BLaER1 treated with 17β-estradiol and CSF1 and Interleukin-3, amounts not matched to agents 10 nM and 100 nM (cell line): Measurements from ENCODE around the gene FAM153A.
"Not testable (repeated sequence)": the region's sequence is repeated elsewhere in the genome, so short reads cannot be mapped to it uniquely, and the experiment has no call there.

Source experiments
- H3K27ac ChIP-seq, 11 experiments: shearing (Covaris generic); formaldehyde crosslinking; 2 replicates each; pipeline ENCODE4 v1.8.1; 2022
- H3K27me3 ChIP-seq, 11 experiments: shearing (Covaris generic); formaldehyde crosslinking; 2 replicates each; pipeline ENCODE4 v1.8.1; 2022
- H3K36me3 ChIP-seq, 11 experiments: shearing (Covaris generic); formaldehyde crosslinking; 2 replicates each; pipeline ENCODE4 v1.8.1; 2022
- H3K4me1 ChIP-seq, 10 experiments: shearing (Covaris generic); formaldehyde crosslinking; 2 replicates each; pipeline ENCODE4 v1.8.1; 2022
- H3K4me2 ChIP-seq, 11 experiments: shearing (Covaris generic); formaldehyde crosslinking; 2 replicates each; pipeline ENCODE4 v1.8.1; 2022
- H3K4me3 ChIP-seq, 10 experiments: shearing (Covaris generic); formaldehyde crosslinking; 2 replicates each; pipeline ENCODE4 v1.8.1; 2022
- H3K9ac ChIP-seq, 11 experiments: shearing (Covaris generic); formaldehyde crosslinking; 2 replicates each; pipeline ENCODE4 v1.8.1; 2022
- H3K9me3 ChIP-seq, 11 experiments: shearing (Covaris generic); formaldehyde crosslinking; replicated peaks in 1 of 11; 2 replicates each; pipeline ENCODE4 v1.8.1; 2022
- H4K20me1 ChIP-seq, 11 experiments: shearing (Covaris generic); formaldehyde crosslinking; 2 replicates each; pipeline ENCODE4 v1.8.1; 2022

FAM153A gene

DNA sequence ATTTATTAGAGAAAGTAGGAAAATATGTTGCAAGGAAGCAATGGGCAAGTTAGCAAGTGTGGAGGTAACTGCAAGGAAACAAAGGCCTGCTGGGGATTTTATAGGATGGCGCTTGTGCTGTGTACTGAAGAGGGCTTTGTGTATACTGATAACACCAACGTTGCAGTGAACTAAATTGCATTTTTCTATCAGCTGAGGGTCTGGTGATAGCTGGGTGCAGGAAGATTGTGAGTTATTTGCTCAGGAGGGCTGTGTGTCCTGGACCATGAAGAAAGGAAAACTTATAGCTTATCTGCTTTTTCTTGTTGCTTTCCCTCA is 88.2 kb downstream of the FAM153A start:
- H3K9ac ChIP-seq, H3K27ac ChIP-seq, H3K27me3 ChIP-seq, H4K20me1 ChIP-seq, H3K36me3 ChIP-seq, H3K4me3 ChIP-seq, H3K4me2 ChIP-seq, H3K4me1 ChIP-seq: not testable (repeated sequence)
- peaks cover 7 to 19% (median 13%) of the 10 kb centered on the region in 11 experiments for H3K9me3 ChIP-seq

DNA sequence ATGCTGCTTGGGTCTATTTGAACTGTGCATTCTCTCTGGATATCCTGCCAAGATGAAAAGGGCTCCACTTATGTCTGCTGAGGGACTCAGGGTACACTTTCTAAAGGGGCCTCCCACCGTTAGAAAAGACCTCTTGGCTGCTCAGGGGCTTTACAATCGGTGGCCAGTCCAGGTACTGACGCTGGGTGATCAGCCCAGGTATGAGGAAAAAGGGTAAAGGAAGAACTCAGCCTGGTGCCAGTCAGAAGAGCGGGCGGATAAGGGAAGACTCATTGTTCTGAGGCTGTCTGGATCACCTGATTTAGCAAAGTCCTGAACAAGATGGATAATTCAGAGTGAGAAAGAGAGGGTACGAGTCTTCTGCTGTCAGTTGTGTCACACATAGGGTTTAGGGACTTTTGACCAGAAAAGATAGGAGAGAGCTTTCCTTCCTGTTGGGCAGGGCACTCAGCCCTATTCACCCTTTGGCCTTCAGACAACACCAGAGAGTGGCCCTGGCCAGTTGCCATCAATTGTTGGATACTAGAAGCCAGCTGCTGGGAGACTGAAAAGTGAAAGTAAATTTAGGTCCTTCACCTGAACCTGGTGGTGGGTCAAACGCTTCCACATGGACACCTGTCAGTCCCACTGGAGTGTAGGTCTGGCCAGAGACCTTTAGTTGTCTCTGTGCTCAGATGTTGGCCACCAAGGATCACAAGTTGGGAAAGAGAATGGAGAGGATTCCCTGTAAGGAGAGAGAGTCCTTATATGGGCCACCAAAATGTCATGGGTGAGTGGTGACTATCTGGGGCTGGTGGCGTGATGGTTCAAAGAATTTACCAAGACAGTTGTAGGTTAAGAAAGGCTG is 88.8 kb downstream of the FAM153A start:
- H3K4me1 ChIP-seq, H3K9ac ChIP-seq, H3K4me3 ChIP-seq, H3K27me3 ChIP-seq, H3K36me3 ChIP-seq, H3K4me2 ChIP-seq, H4K20me1 ChIP-seq, H3K27ac ChIP-seq: not testable (repeated sequence)
- peaks cover 7 to 19% (median 13%) of the 10 kb centered on the region in 11 experiments for H3K9me3 ChIP-seq

DNA sequence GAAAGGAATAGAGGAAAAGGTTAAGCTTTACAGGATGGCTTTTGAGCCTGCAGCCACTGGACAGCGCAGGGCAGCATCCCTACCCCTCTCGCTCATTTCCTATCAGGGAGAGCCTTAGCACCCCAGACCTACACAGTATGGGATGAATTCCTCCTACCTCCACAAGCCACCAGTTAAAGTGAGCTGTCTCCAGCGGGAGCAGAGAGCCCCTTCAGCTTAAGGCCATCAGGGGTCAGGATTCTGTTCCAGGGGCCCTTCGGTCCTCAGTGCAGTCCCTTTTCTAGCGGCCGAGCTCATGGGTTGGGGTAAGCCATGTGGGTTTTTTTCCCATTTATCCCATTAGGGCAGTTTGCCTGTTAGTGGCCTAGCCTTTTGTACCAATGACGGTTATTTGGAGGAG is 89.7 kb downstream of the FAM153A start:
- H3K4me3 ChIP-seq, H3K36me3 ChIP-seq, H3K4me1 ChIP-seq, H3K27me3 ChIP-seq, H3K27ac ChIP-seq, H3K4me2 ChIP-seq, H3K9ac ChIP-seq, H4K20me1 ChIP-seq: not testable (repeated sequence)
- peaks cover 7 to 19% (median 13%) of the 10 kb centered on the region in 11 experiments for H3K9me3 ChIP-seq

DNA sequence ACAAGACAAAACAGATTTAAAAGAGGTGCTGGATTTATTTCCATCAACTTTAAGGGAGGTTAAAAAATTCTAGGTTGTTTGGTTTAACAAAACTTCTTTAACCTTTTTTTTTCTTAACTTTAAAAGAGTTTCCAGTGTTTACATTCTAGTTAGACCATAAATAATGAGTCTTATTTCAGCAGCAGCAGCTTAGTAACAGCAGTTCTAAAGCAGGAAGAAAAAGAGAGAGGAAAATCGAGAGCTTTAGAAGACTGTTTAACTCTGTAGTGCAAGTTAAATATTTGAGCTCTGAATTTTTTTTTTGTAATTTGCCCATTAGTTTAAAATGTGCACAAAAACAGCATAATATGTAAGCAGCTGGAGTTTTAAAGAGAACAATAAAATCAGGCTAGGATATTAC is 90.2 kb downstream of the FAM153A start:
- H3K27me3 ChIP-seq, H3K4me2 ChIP-seq, H3K9ac ChIP-seq, H3K4me3 ChIP-seq, H3K27ac ChIP-seq, H3K4me1 ChIP-seq, H4K20me1 ChIP-seq, H3K36me3 ChIP-seq: not testable (repeated sequence)
- peaks cover 7 to 16% (median 13%) of the 10 kb centered on the region in 11 experiments for H3K9me3 ChIP-seq

DNA sequence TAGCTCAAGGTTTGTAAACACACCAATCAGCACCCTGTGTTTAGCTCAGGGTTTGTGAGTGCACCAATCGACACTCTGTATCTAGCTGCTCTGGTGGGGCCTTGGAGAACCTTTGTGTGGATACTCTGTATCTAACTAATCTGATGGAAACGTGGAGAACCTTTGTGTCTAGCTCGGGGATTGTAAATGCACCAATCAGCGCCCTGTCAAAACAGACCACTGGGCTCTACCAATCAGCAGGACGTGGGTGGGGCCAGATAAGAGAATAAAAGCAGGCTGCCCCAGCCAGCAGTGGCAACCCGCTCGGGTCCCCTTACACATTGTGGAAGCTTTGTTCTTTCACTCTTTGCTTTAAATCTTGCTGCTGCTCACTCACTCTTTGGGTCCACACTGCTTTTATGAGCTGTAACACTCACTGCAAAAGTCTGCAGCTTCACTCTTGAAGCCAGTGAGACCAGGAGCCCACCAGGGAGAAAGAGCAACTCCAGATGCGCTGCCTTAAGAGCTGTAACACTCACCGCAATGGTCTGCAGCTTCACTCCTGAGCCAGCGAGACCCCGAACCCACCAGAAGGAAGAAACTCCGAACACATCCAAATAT is 93.6 kb downstream of the FAM153A start:
- H3K9ac ChIP-seq, H3K27ac ChIP-seq, H3K27me3 ChIP-seq, H3K4me3 ChIP-seq, H3K4me1 ChIP-seq, H3K9me3 ChIP-seq, H3K4me2 ChIP-seq, H3K36me3 ChIP-seq, H4K20me1 ChIP-seq: not testable (repeated sequence)

DNA sequence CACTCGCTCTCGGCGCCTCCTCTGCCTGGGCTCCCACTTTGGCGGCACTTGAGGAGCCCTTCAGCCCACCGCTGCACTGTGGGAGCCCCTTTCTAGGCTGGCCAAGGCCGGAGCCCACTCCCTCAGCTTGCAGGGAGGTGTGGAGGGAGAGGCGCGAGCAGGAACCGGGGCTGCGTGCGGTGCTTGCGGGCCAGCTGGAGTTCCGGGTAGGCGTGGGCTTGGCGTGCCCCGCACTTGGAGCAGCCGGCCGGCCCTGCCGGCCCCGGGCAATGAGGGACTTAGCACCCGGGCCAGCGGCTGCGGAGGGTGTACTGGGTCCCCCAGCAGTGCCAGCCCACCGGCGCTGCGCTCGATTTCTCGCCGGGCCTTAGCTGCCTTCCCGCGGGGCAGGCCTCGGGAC is 94.6 kb downstream of the FAM153A start:
- H3K27ac ChIP-seq, H3K27me3 ChIP-seq, H3K9ac ChIP-seq, H4K20me1 ChIP-seq, H3K36me3 ChIP-seq, H3K9me3 ChIP-seq, H3K4me1 ChIP-seq, H3K4me3 ChIP-seq, H3K4me2 ChIP-seq: not testable (repeated sequence)

DNA sequence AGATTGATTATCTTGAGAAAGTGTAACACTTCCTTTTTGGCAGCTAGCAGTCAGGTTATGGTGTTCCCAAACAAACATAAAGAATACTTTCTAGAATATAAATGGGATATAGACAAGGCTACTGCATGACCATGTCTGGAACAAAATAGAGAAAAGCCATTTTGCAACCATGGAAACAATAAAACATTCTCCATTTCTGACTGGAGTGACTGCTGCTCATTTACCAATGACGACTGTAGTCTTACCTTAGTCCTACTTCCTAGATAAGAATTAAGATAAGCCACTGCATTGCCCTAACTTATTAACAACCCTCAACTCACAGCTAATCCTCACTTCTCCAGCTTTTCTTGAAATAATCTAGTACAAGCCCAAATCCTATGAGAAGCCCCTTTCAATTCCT is 100.8 kb downstream of the FAM153A start:
- H3K36me3 ChIP-seq, H3K4me1 ChIP-seq, H3K9ac ChIP-seq, H3K27ac ChIP-seq, H3K4me3 ChIP-seq, H3K27me3 ChIP-seq, H4K20me1 ChIP-seq, H3K4me2 ChIP-seq, H3K9me3 ChIP-seq: not testable (repeated sequence)
